NCI-H128 (cell line): Measurements from ENCODE around the gene ATXN3.

Experiments
- DNase-seq: peaks from one replicate; lab custom pipeline; 2025; ENCODE audit not compliant: unreplicated experiment; lab: John Stamatoyannopoulos, UW

ATXN3 gene

DNA sequence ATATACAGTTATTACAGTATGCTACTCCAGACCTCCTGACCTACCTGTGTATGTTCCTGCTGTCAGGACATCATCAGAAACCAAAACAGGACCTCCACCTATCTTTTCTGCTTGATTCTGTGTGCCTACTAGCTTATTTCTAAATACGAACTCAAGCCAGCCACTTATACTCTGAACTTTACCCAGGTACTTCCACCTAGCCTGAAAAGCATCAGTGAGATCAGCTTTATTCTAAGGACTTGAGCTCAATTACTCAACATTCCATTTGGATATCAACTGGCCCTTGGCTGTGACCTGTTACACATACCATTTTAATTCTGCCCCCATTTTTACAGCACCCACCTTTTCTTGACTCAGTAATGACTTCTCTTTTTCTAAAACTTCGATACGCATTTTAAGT, 95.7 kb downstream of the ATXN3 start:
- DNase-seq, result no peak

DNA sequence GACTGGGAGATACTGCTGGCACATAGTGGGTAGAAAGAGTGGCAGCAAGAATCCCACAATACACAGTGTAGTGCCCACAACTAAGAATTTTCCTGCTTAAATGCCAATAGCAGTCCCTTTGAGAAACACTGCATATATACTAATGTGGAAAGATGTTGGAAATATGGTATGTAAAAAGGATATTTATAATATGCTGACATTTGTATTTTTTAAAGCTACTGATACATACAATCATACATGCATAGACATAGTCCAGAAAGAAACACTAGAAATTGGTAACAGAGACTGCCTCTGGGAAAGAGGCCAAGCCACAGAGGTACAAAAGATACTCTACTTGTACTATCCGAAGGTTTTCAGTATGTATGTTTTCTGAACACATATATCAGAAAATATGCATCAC, 96.8 kb downstream of the ATXN3 start:
- DNase-seq, result no peak
